Pancreas (tissue), 10 donors: Measurements from ENCODE around the gene MARCHF7. TPM values are rescaled to one million over a fixed set of nuclear protein-coding genes. Genes with fewer than 3 reads are reported as not detected.
"Not testable (repeated sequence)": the region's sequence is repeated elsewhere in the genome, so short reads cannot be mapped to it uniquely, and the experiment has no call there.

Experiments used
- ATAC-seq, 4 donors: fragments of 200-7000 bp; cut with Tn5 transposase; one replicate each; pipeline versions ENCODE4 v1.8.0 to v1.9.1; 2020; ENCODE audit warnings: mild to moderate bottlenecking in 4 of 4, moderate library complexity in 4 of 4
- DNase-seq, 6 donors: peaks; one replicate each; pipeline ENCODE4 v3.0.0-alpha.2; 2020
- FAIRE-seq: peaks from 2 replicates; lab custom pipeline; 2012; peaks lifted over from hg19 to GRCh38; lab: Jason Lieb, UNC
- H3K27ac ChIP-seq, 4 donors: fragments of 200-600 bp; sonication (generic); 1 replicate in 3 of 4; 2 replicates in 1 of 4; pipeline versions ENCODE4 v1.5.0 to v1.8.0; 2020
- H3K27me3 ChIP-seq, 4 donors: fragments of 200-600 bp; one replicate each; pipeline ENCODE4 v1.8.0; 2021
- H3K36me3 ChIP-seq, 3 donors: fragments of 200-600 bp; sonication (generic) in 1 of 3; one replicate each; pipeline versions ENCODE4 v1.5.0 to v1.8.0; 2020 to 2021
- H3K4me1 ChIP-seq, 3 donors: fragments of 200-600 bp; one replicate each; pipeline ENCODE4 v1.8.0; 2021
- H3K4me3 ChIP-seq, 4 donors: fragments of 200-600 bp; sonication (generic) in 2 of 4; one replicate each; pipeline versions ENCODE4 v1.5.0 to v1.8.0; 2020 to 2021
- H3K9me3 ChIP-seq, 4 donors: fragments of 200-600 bp; one replicate each; pipeline ENCODE4 v1.8.0; 2021
- WGBS, 2 donors: extraction: QIAGEN DNeasy Blood & Tissue Kit; methylation state at CpG; one replicate each; pipeline ENCODE4 v1.1.7; 2013; 5-methylcytosine and 5-hydroxymethylcytosine counted together
- intact Hi-C, 3 donors: fragments of 100-400 bp; cut with DNase I; formaldehyde crosslinking; loops; one replicate each; pipeline versions ENCODE4 v1.11.1 to v1.14.2; 2022
- polyA plus RNA-seq, 2 donors: library from polyadenylated mRNA; stranded (reverse); fragments of 200-250 nt; gene quantifications; one replicate each; pipeline ENCODE4 v1.2.3, GENCODE V29; 2013
- total RNA-seq, 6 donors: library from RNA; stranded (reverse); fragmentation: NEBNext Ultra II Directional in 4 of 6; extraction: Animal tissue kit (Norgen Biotek cat#: 25700) in 4 of 6; gene quantifications; one replicate each; pipeline versions ENCODE4 v1.2.1 to v1.2.4, GENCODE V29; 2021 to 2023
- TF ChIP-seq, protein P1 (sequence below), 4 donors: fragments of 200-600 bp; sonication (generic) in 3 of 4; IDR thresholded peaks; one replicate each; pipeline versions ENCODE4 v1.5.0 to v1.8.0; 2021; ENCODE audit warnings: antibody characterized with exemption in 4 of 4
- donor health status: healthy with polysubstance abuse.
- donor health status: DM: no; HTN: no; CAD: no; lungs with moderate emphysema.
- donor health status: DM: no; HTN: no; CAD: no.
- donor health status: control.
- donor health status: control.
- donor health status: Bipolar disorder and iron deficiency.
- donor health status: DM: yes; HTN: yes; CAD: no.
- donor health status: DM: no; HTN: no; CAD: no.
- donor health status: DM: no; HTN: no; CAD: no.
- donor health status: DM: yes; HTN: yes; CAD: no.

MARCHF7 gene
- total and polyA plus RNA-seq, 8 donors = 8.4 to 31.9 (median 19.5) TPM

DNA sequence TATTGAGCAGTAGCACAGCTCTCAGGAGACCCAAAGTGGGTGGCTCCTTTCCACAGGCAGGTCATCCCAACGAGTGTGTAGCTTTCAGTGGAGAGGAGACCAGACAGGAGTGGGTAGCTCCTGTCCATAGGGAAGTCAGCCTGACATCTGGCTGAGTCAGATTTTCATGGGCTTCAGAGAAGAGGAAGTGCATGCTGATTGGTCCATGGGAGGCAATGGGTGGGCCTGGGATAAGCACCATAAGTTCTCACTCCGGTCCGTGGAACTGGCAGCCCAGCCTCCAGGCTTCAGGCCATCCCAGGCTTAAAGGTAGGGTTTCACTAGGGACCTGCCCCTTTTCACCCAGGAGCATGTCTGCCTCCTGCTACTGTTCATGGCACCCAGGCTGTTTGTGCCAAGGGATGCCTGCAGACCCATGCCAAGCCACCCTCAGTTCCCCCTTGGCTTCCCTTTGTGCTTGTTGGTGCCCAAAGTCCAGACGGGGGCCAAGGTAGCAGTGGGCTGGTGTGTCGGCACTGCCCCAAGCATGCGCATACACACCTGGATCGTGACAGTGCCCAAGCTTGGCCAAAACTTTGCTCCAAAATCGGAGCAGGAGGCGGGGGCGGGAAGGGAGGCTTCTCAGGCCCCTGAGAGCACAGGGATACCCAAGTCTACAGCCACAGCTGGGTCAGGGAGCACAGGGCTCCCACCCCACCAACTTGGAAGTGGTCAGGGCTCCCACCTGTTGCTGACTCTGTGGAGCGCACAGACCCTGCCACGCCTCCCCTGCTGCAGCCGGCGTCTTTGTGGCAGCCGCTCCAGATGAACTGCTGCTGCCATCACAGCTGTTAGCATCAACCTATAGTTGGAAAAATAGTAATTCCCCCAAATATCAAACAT lies 26.4 kb downstream of the MARCHF7 start:
- Histone ChIP-seq H3K36me3 (peaks cover 0 to 29% (median 0%) of the 10 kb centered on the region in 3 donors), H3K27me3 (no peaks in the 10 kb centered on the region), H3K27ac (no peak overlapping the region), H3K4me3 (no peak overlapping the region), H3K4me1 (no peaks in the 10 kb centered on the region), H3K9me3 (no peaks in the 10 kb centered on the region)
- TF ChIP-seq, protein P1, sequence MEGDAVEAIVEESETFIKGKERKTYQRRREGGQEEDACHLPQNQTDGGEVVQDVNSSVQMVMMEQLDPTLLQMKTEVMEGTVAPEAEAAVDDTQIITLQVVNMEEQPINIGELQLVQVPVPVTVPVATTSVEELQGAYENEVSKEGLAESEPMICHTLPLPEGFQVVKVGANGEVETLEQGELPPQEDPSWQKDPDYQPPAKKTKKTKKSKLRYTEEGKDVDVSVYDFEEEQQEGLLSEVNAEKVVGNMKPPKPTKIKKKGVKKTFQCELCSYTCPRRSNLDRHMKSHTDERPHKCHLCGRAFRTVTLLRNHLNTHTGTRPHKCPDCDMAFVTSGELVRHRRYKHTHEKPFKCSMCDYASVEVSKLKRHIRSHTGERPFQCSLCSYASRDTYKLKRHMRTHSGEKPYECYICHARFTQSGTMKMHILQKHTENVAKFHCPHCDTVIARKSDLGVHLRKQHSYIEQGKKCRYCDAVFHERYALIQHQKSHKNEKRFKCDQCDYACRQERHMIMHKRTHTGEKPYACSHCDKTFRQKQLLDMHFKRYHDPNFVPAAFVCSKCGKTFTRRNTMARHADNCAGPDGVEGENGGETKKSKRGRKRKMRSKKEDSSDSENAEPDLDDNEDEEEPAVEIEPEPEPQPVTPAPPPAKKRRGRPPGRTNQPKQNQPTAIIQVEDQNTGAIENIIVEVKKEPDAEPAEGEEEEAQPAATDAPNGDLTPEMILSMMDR (IDR thresholded peaks at IDR 0.05) = no peak
- no peak for DNase-seq
- intact Hi-C loops = no loop called here
- 94% methylated on average over 15 of the region's 15 CpGs for WGBS, 2 donors
- FAIRE-seq = no peak
- peak in 2 of 4 donors; percentile 23 to 38 for ATAC-seq

DNA sequence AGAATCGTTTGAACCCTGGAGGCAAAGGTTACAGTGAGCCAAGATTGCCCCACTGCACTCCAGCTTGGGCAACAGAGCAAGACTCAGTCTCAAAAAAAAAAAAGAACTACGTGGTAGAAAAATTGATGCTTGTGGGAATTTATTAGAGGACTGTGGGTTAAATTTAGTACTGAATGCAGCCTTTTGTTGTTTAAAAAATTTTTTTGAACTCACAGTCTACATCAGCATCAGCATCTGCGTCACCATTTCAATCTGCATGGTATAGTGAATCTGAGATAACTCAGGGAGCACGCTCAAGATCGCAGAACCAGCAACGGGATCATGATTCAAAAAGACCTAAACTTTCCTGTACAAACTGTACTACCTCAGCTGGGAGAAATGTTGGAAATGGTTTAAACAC lies 30.5 kb downstream of the MARCHF7 start:
- Histone ChIP-seq H3K4me1 (no peaks in the 10 kb centered on the region), H3K27me3 (no peaks in the 10 kb centered on the region), H3K4me3 (no peak overlapping the region), H3K36me3 (peaks cover 2 to 20% (median 3%) of the 10 kb centered on the region in 3 donors), H3K27ac (no peak overlapping the region), H3K9me3 (no peaks in the 10 kb centered on the region)
- intact Hi-C loops = no loop called here
- TF ChIP-seq, protein P1 (IDR thresholded peaks at IDR 0.05) = no peak
- FAIRE-seq (no peak), DNase-seq (no peak), ATAC-seq (no peak)
- 93 to 97% methylated on average over 6 of the region's 6 CpGs for WGBS, 2 donors

DNA sequence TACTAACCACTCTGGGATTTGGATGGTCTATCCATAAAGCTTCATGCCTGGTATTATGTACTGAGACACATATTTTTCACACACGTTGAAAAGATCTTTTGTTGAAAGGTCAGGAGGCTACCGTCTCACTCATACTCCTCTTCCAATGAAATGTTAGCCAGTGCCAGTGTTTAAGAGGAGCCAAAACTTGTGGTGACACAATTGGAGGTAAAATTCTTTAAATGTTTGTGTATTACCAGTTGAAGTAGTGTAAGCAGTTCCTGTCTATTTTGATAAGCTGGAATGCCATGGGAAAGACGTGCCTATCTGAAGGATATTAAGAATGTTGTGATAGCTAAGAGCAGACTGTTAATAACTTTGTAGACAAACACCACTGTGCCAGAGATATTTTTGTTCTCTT lies 32.1 kb downstream of the MARCHF7 start:
- no peaks in the 10 kb centered on the region for H3K4me1 ChIP-seq
- peaks cover 2 to 15% (median 13%) of the 10 kb centered on the region in 3 donors for H3K36me3 ChIP-seq
- FAIRE-seq (no peak), DNase-seq (no peak), ATAC-seq (peak in 2 of 4 donors; percentile 54 to 70)
- TF ChIP-seq, protein P1 (IDR thresholded peaks at IDR 0.05) = no peak
- H3K4me3 ChIP-seq = no peak overlapping the region
- H3K27me3 ChIP-seq = no peaks in the 10 kb centered on the region
- no peak overlapping the region for H3K27ac ChIP-seq
- 36 to 42% methylated on average over 3 of the region's 3 CpGs for WGBS, 2 donors
- intact Hi-C loops = no loop called here
- no peaks in the 10 kb centered on the region for H3K9me3 ChIP-seq

DNA sequence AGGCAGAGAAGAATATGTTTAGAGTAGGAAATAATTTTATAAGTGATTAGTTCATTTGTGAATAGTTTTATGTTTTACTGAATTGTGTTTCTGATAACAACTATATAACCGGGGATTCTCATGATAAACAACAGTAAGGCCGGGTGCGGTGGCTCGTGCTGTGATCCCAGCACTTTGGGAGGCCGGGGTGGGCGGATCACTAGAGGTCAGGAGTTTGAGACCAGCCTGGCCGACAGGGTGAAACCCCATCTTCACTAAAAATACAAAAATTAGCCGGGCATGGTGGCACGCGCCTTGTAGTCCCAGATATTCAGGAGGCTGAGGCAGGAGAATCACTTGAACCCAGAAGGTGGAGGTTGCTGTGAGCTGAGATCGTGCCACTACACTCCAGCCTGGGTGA lies 32.9 kb downstream of the MARCHF7 start:
- ATAC-seq, DNase-seq, H3K9me3 ChIP-seq, H3K4me3 ChIP-seq, intact Hi-C loops, H3K4me1 ChIP-seq, H3K27me3 ChIP-seq, FAIRE-seq, H3K27ac ChIP-seq: not testable (repeated sequence)
- peaks cover 2 to 21% (median 13%) of the 10 kb centered on the region in 3 donors for H3K36me3 ChIP-seq
- 88 to 96% methylated on average over 11 of the region's 11 CpGs for WGBS, 2 donors

DNA sequence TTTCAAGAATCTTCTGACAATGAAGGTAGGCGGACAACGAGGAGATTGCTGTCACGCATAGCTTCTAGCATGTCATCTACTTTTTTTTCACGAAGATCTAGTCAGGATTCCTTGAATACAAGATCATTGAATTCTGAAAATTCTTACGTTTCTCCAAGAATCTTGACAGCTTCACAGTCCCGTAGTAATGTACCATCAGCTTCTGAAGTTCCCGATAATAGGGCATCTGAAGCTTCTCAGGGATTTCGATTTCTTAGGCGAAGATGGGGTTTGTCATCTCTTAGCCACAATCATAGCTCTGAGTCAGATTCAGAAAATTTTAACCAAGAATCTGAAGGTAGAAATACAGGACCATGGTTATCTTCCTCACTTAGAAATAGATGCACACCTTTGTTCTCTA lies 35.8 kb downstream of the MARCHF7 start:
- TF ChIP-seq, protein P1 (IDR thresholded peaks at IDR 0.05) = no peak
- DNase-seq = no peak
- peaks cover 2 to 29% (median 13%) of the 10 kb centered on the region in 3 donors for H3K36me3 ChIP-seq
- no peak overlapping the region for H3K27ac ChIP-seq
- no peaks in the 10 kb centered on the region for H3K4me1 ChIP-seq
- no peaks in the 10 kb centered on the region for H3K9me3 ChIP-seq
- no peak for ATAC-seq
- intact Hi-C loops = no loop called here
- no peak for FAIRE-seq
- no peak overlapping the region for H3K4me3 ChIP-seq
- no peaks in the 10 kb centered on the region for H3K27me3 ChIP-seq
- WGBS, 2 donors = 95 to 97% methylated on average over 9 of the region's 9 CpGs
